Natural killer cell treated with Interleukin-12 subunit alpha and Interleukin-12 subunit beta and Interleukin-15 and Interleukin-18, amount 100 ng/mL, for 72 hours (primary cell): Measurements from ENCODE around the gene FAM229A. TPM values are rescaled to one million over a fixed set of nuclear protein-coding genes. Genes with fewer than 3 reads are reported as not detected.

ENCODE experiments used
- ATAC-seq, 2 donors: fragments of 150-1000 bp; cut with Tn5 transposase in 1 of 2; sonication (Bioruptor Pico), chemical (Tn5 transposase) in 1 of 2; 2 replicates each; pipeline ENCODE4 v1.10.0; 2021
- DNase-seq: peaks from one replicate; pipeline ENCODE4 v3.0.0; 2022; ENCODE audit warnings: low spot score
- H3K27ac Mint-ChIP-seq, 2 donors: 1 replicate in 1 of 2; 2 replicates in 1 of 2; pipeline ENCODE4 v1.8.0; 2022; ENCODE audit warnings: mixed read lengths in 2 of 2, mild to moderate bottlenecking in 1 of 2, moderate library complexity in 1 of 2
- H3K27me3 Mint-ChIP-seq, 2 donors: 1 replicate in 1 of 2; 2 replicates in 1 of 2; pipeline ENCODE4 v1.8.0; 2022; ENCODE audit warnings: mixed read lengths in 2 of 2
- H3K36me3 Mint-ChIP-seq: one replicate; pipeline ENCODE4 v1.8.0; 2022; ENCODE audit warnings: mixed read lengths
- H3K4me1 Mint-ChIP-seq, 2 donors: 1 replicate in 1 of 2; 2 replicates in 1 of 2; pipeline ENCODE4 v1.8.0; 2022; ENCODE audit warnings: low read depth in 2 of 2, mixed read lengths in 2 of 2, mild to moderate bottlenecking in 1 of 2
- H3K4me3 Mint-ChIP-seq: one replicate; pipeline ENCODE4 v1.8.0; 2022; ENCODE audit warnings: mixed read lengths
- H3K9me3 Mint-ChIP-seq: 2 replicates; pipeline ENCODE4 v1.8.0; 2022; ENCODE audit warnings: mixed read lengths
- total RNA-seq, 2 donors: library from RNA; stranded (reverse); gene quantifications; one replicate each; pipeline ENCODE4 v1.2.3, GENCODE V29; 2022

The FAM229A gene
- total RNA-seq, 2 donors from 2014 or later, result 6.2 to 13.4 TPM

- Mint-ChIP-seq H3K9me3 (no peaks in the 10 kb centered on the region), H3K27ac (peak overlapping the region in 1 of 2 donors; percentile 58), H3K4me3 (no peak overlapping the region), H3K4me1 (peaks cover 18 to 24% of the 10 kb centered on the region in 2 donors), H3K27me3 (no peaks in the 10 kb centered on the region), H3K36me3 (peaks cover 5% of the 10 kb centered on the region)
- no peak for ATAC-seq
- no peak for DNase-seq
Measured at GRCh38 chr1:32316903-32317277, 45.4 kb downstream of the FAM229A start.

- Mint-ChIP-seq H3K27me3 (no peaks in the 10 kb centered on the region), H3K27ac (peak overlapping the region in 1 of 2 donors; percentile 55), H3K4me3 (no peak overlapping the region), H3K9me3 (no peaks in the 10 kb centered on the region), H3K4me1 (peaks cover 38 to 41% of the 10 kb centered on the region in 2 donors), H3K36me3 (peaks cover 8% of the 10 kb centered on the region)
- ATAC-seq (no peak), DNase-seq (no peak)
Measured at GRCh38 chr1:32311709-32312393, 50.4 kb downstream of the FAM229A start.

Other genes with a start within 250 kb of the FAM229A start
- gene TXLNA, start 182.8 kb downstream of the FAM229A start, total RNA-seq, result 100 to 1,000 TPM; 101 to 118 TPM
- 10 to 100 TPM; 12.4 to 13.6 TPM for gene CCDC28B, start 161.9 kb downstream of the FAM229A start, total RNA-seq
- gene IQCC, start 156.8 kb downstream of the FAM229A start, total RNA-seq, result 1 to 10 TPM; 1.7 to 5.0 TPM
- gene DCDC2B, start 153.4 kb downstream of the FAM229A start, total RNA-seq, result under 1 TPM; 0.19 to 0.22 TPM
- gene TMEM234, start 140.1 kb downstream of the FAM229A start, total RNA-seq, result 10 to 100 TPM; 15.6 to 15.8 TPM
- gene EIF3I, start 140.1 kb downstream of the FAM229A start, total RNA-seq, result 100 to 1,000 TPM; 220 to 244 TPM
- gene FAM167B, start 115.3 kb downstream of the FAM229A start, total RNA-seq, result under 1 TPM in 1 of 2 donors, not detected in 1; 0.47 TPM
- 100 to 1,000 TPM in 1 of 2 donors, 10 to 100 TPM in 1; 66.4 to 140 TPM for gene LCK, start 111.2 kb downstream of the FAM229A start, total RNA-seq
- gene HDAC1, start 70.4 kb downstream of the FAM229A start, total RNA-seq, result 100 to 1,000 TPM; 186 to 225 TPM
- gene MARCKSL1, start 26.3 kb downstream of the FAM229A start, total RNA-seq, result 10 to 100 TPM; 11.8 to 35.9 TPM
- gene TSSK3, start 54 bp upstream of the FAM229A start, total RNA-seq, result under 1 TPM in 1 of 2 donors, not detected in 1; 0.36 TPM
- gene BSDC1, start 32.0 kb upstream of the FAM229A start, total RNA-seq, result 10 to 100 TPM; 55.6 to 68.2 TPM
- not detected for gene ZBTB8B, start 102.6 kb upstream of the FAM229A start, total RNA-seq
- under 1 TPM; 0.22 to 0.26 TPM for gene ZBTB8A, start 176.9 kb upstream of the FAM229A start, total RNA-seq